HepG2 (cell line): ENCODE data around the gene PRKACG. TPM values are rescaled to one million over a fixed set of nuclear protein-coding genes. Genes with fewer than 3 reads are reported as not detected.

ENCODE experiments used
- ATAC-seq: fragments of 200-7000 bp; cut with Tn5 transposase; 3 replicates; pipeline ENCODE4 v1.9.1; 2020; ENCODE audit warnings: mild to moderate bottlenecking, moderate library complexity
- Bru-seq: library from RNA; stranded (reverse); fragments of 400-500 nt; gene quantifications from one replicate; lab custom pipeline; 2021; lab: Mats Ljungman, UMichigan
- BruChase-seq, 2 experiments: library from RNA; stranded (reverse); fragments of 400-500 nt; gene quantifications; one replicate each; lab custom pipeline; 2021; lab: Mats Ljungman, UMichigan
- BruUV-seq: library from RNA; stranded (reverse); fragments of 400-500 nt; replicated peaks from 2 replicates; lab custom pipeline; 2021; lab: Mats Ljungman, UMichigan
- CTCF ChIA-PET: fragments of 300-600 bp; formaldehyde crosslinking; extraction: SDS; loops from one replicate; lab custom pipeline; 2021; ENCODE audit warnings: low total read pairs, inconsistent platforms, low intra/inter-chr PET ratio; lab: Yijun Ruan, JAX
- POLR2A ChIA-PET: fragments of 350-600 bp; sonication (Branson Sonifier 250); formaldehyde crosslinking; loops from one replicate; lab custom pipeline; 2020; ENCODE audit warnings: antibody characterized with exemption, inconsistent platforms; lab: Yijun Ruan, JAX
- DNase-seq: peaks from one replicate; pipeline ENCODE4 v3.0.0-alpha.2; 2015; ENCODE audit warnings: low spot score
- FAIRE-seq: peaks from 3 replicates; lab custom pipeline; 2011; peaks lifted over from hg19 to GRCh38; lab: Jason Lieb, UNC
- H2AFZ ChIP-seq: one replicate; pipeline ENCODE4 v1.6.1; 2011; ENCODE audit warnings: low read length, inconsistent platforms
- H3K27ac ChIP-seq: fragments of 300-600 bp; 3 replicates; pipeline ENCODE4 v1.8.0; 2011; ENCODE audit warnings: mixed run types, mild to moderate bottlenecking, mixed read lengths, low read length, inconsistent platforms; ENCODE audit not compliant: insufficient read depth; ENCODE audit errors: extremely low read length
- H3K27me3 ChIP-seq, 2 experiments: fragments of 200-600 bp in 1 of 2; 2 replicates in 1 of 2; 3 replicates in 1 of 2; pipeline versions ENCODE4 v1.6.0 to v1.8.0; 2011; ENCODE audit warnings: low read length in 2 of 2, mild to moderate bottlenecking in 2 of 2, moderate library complexity in 2 of 2, inconsistent platforms in 1 of 2; ENCODE audit not compliant: insufficient read depth in 2 of 2, control insufficient read depth in 1 of 2
- H3K36me3 ChIP-seq, 2 experiments: fragments of 200-600 bp in 1 of 2; replicated peaks in 1 of 2; 2 replicates in 1 of 2; 3 replicates in 1 of 2; pipeline versions ENCODE4 v1.5.1 to v1.8.0; 2011; ENCODE audit warnings: low read length in 2 of 2, inconsistent platforms in 1 of 2; ENCODE audit not compliant: insufficient read depth in 2 of 2, control insufficient read depth in 1 of 2
- H3K4me1 ChIP-seq: 2 replicates; pipeline ENCODE4 v1.5.1; 2012; ENCODE audit warnings: low read length, inconsistent platforms; ENCODE audit not compliant: insufficient read depth
- H3K4me2 ChIP-seq: 2 replicates; pipeline ENCODE4 v1.6.0; 2011; ENCODE audit warnings: low read depth, low read length, inconsistent platforms
- H3K4me3 ChIP-seq, 3 experiments: fragments of 200-600 bp in 1 of 3; sonication (generic), shearing (Covaris generic) in 1 of 3; replicated peaks in 1 of 3; 2 replicates each; pipeline ENCODE4 v1.5.1; 2011 to 2016; ENCODE audit warnings: low read length in 3 of 3, inconsistent platforms in 2 of 3, low read depth in 2 of 3, mild to moderate bottlenecking in 2 of 3, control low read depth in 1 of 3, mixed read lengths in 1 of 3; ENCODE audit not compliant: insufficient read depth in 1 of 3
- H3K79me2 ChIP-seq: one replicate; pipeline ENCODE4 v1.6.1; 2011; ENCODE audit warnings: low read length, inconsistent platforms; ENCODE audit not compliant: insufficient read depth
- H3K9ac ChIP-seq: 2 replicates; pipeline ENCODE4 v1.6.0; 2011; ENCODE audit warnings: mild to moderate bottlenecking, low read depth, low read length, inconsistent platforms; ENCODE audit not compliant: insufficient read depth
- H3K9me3 ChIP-seq: 2 replicates; pipeline ENCODE4 v1.5.1; 2012; ENCODE audit warnings: mild to moderate bottlenecking, low read length
- H4K20me1 ChIP-seq: 2 replicates; pipeline ENCODE4 v1.6.0; 2011; ENCODE audit warnings: inconsistent platforms, mild to moderate bottlenecking, low read length, moderate library complexity; ENCODE audit not compliant: insufficient read depth
- MAFF ChIP-seq: IDR thresholded peaks from 2 replicates; pipeline ENCODE4 v1.6.1; 2011; ENCODE audit warnings: low read depth, low read length, improper control_type of control experiment
- MXD3 ChIP-seq: IDR thresholded peaks from 2 replicates; pipeline ENCODE4 v1.6.1; 2016; ENCODE audit warnings: mild to moderate bottlenecking, missing biosample characterization, missing genetic modification reagents
- MYNN ChIP-seq: sonication (generic); formaldehyde crosslinking; IDR thresholded peaks from 2 replicates; pipeline ENCODE4 v1.4.0; 2020; ENCODE audit warnings: mild to moderate bottlenecking, low read depth, missing genetic modification reagents
- PATZ1 ChIP-seq: sonication (generic); formaldehyde crosslinking; IDR thresholded peaks from 2 replicates; pipeline ENCODE4 v1.4.0; 2020; ENCODE audit warnings: missing genetic modification reagents
- SALL2 ChIP-seq: sonication (generic); formaldehyde crosslinking; IDR thresholded peaks from 2 replicates; pipeline ENCODE4 v1.8.1; 2023; ENCODE audit warnings: mild to moderate bottlenecking, missing genetic modification reagents, inconsistent platforms
- THYN1 ChIP-seq: sonication (generic); formaldehyde crosslinking; IDR thresholded peaks from 2 replicates; pipeline ENCODE4 v1.8.1; 2023; ENCODE audit warnings: low read depth, mild to moderate bottlenecking, moderate library complexity, missing genetic modification reagents, borderline replicate concordance
- ZBTB20 ChIP-seq: sonication (generic); formaldehyde crosslinking; IDR thresholded peaks from 2 replicates; pipeline ENCODE4 v1.8.1; 2023; ENCODE audit warnings: missing genetic modification reagents, low read depth, mild to moderate bottlenecking, borderline replicate concordance
- ZNF207 ChIP-seq: fragments of 450-650 bp; IDR thresholded peaks from 2 replicates; pipeline ENCODE4 v1.6.1; 2016; ENCODE audit warnings: antibody characterized with exemption, borderline replicate concordance
- ZNF263 ChIP-seq: sonication (generic); formaldehyde crosslinking; IDR thresholded peaks from 2 replicates; pipeline ENCODE4 v1.4.0; 2020; ENCODE audit warnings: missing genetic modification reagents
- ZNF564 ChIP-seq: sonication (generic); formaldehyde crosslinking; IDR thresholded peaks from 2 replicates; pipeline ENCODE4 v1.8.1; 2023; ENCODE audit warnings: mild to moderate bottlenecking, missing genetic modification reagents
- ZNF605 ChIP-seq: sonication (generic); formaldehyde crosslinking; IDR thresholded peaks from 2 replicates; pipeline ENCODE4 v1.8.0; 2022; ENCODE audit warnings: mild to moderate bottlenecking, missing genetic modification reagents
- ZNF766 ChIP-seq: sonication (generic); formaldehyde crosslinking; IDR thresholded peaks from 2 replicates; pipeline ENCODE4 v1.5.0; 2020; ENCODE audit warnings: missing genetic modification reagents, borderline replicate concordance
- ZNF777 ChIP-seq: sonication (generic); formaldehyde crosslinking; IDR thresholded peaks from 2 replicates; pipeline ENCODE4 v1.4.0; 2020; ENCODE audit warnings: missing genetic modification reagents
- WGBS: methylation state at CpG from one replicate; pipeline ENCODE4 v1.1.6; 2017; ENCODE audit warnings: low lambda C conversion rate; 5-methylcytosine and 5-hydroxymethylcytosine counted together
- in situ Hi-C: cut with HindIII; loops from 2 replicates; pipeline ENCODE4 v1.10.0; 2017; ENCODE audit warnings: low pct_unique_long_range_greater_than_20kb; ENCODE audit not compliant: extremely low pct_ligation_motif_present
- intact Hi-C: fragments of 100-400 bp; cut with micrococcal nuclease; formaldehyde crosslinking; loops from one replicate; pipeline ENCODE4 v1.10.0; 2022; ENCODE audit not compliant: unreplicated experiment
- long read RNA-seq, 2 experiments: library from RNA in 1 of 2; library from polyadenylated mRNA in 1 of 2; stranded (forward) in 1 of 2; unstranded in 1 of 2; transcript quantifications; one replicate each; pipeline ENCODE4 v2.0.0, GENCODE V29; 2019 to 2022
- polyA minus RNA-seq, 3 experiments: library from RNA; depleted of rRNA, polyadenylated mRNA; stranded (reverse); fragments of >200 nt; gene quantifications; 2 replicates each; pipeline ENCODE4 v1.2.3, GENCODE V29; 2011; ENCODE audit warnings: low replicate concordance in 1 of 3
- polyA plus RNA-seq, 8 experiments: library from polyadenylated mRNA; depleted of rRNA in 3 of 8; stranded (reverse) in 7 of 8; unstranded in 1 of 8; fragments of >200 nt; fragmentation: Illumina TruSeq in 4 of 8; extraction: Trizol in 4 of 8; gene quantifications; 2 replicates each; pipeline versions ENCODE4 v1.2.1 to v1.2.3, GENCODE V29; 2011 to 2016; ENCODE audit warnings: low read depth in 4 of 8, missing spikeins in 1 of 8, mixed read lengths in 1 of 8; ENCODE audit not compliant: insufficient read depth in 1 of 8
- total RNA-seq, 5 experiments: library from RNA; depleted of rRNA; stranded (reverse); fragments of >200 nt; fragmentation: Illumina TruSeq; extraction: Trizol; gene quantifications; 2 replicates each; pipeline ENCODE4 v1.2.3, GENCODE V29; 2016; ENCODE audit warnings: low read depth in 1 of 5

Gene PRKACG
- total RNA-seq (2016; rRNA removed; fragmentation: Illumina TruSeq; extraction: Trizol) (not detected in 2 replicates), polyA plus RNA-seq (2011; rRNA removed) (not detected in 2 replicates), polyA minus RNA-seq (2011; rRNA and poly(A)+ RNA removed; ENCODE audit: low replicate concordance) (not detected in 2 replicates), Bru-seq, nascent RNA (not detected), BruChase-seq, experiment 1, labeled RNA remaining after a 6-hour chase (not detected), BruChase-seq, experiment 2, labeled RNA remaining after a 2-hour chase (not detected)
- total RNA-seq (2016; cell fraction: cytosol; rRNA removed; fragmentation: Illumina TruSeq; extraction: Trizol; ENCODE audit: low read depth): not detected in 2 replicates
- total RNA-seq (2016; cell fraction: insoluble cytoplasmic fraction; rRNA removed; fragmentation: Illumina TruSeq; extraction: Trizol): not detected in 2 replicates
- total RNA-seq (2016; cell fraction: membrane; rRNA removed; fragmentation: Illumina TruSeq; extraction: Trizol): not detected in 2 replicates
- total RNA-seq (2016; cell fraction: nucleus; rRNA removed; fragmentation: Illumina TruSeq; extraction: Trizol): not detected in 2 replicates
- 0.03 TPM in 1 of 2 replicates, not detected in the other for polyA plus RNA-seq (2011; cell fraction: cytosol; rRNA removed)
- not detected in 2 replicates for polyA plus RNA-seq (2011; cell fraction: nucleus; rRNA removed)
- polyA plus RNA-seq (2012): not detected in 2 replicates
- not detected in 2 replicates for polyA plus RNA-seq (2016; cell fraction: cytosol; fragmentation: Illumina TruSeq; extraction: Trizol; ENCODE audit: low read depth)
- not detected in 2 replicates for polyA plus RNA-seq (2016; cell fraction: insoluble cytoplasmic fraction; fragmentation: Illumina TruSeq; extraction: Trizol; ENCODE audit: low read depth)
- not detected in 2 replicates for polyA plus RNA-seq (2016; cell fraction: membrane; fragmentation: Illumina TruSeq; extraction: Trizol; ENCODE audit: low read depth)
- not detected in 2 replicates for polyA plus RNA-seq (2016; cell fraction: nucleus; fragmentation: Illumina TruSeq; extraction: Trizol; ENCODE audit: insufficient read depth, low read depth)
- not detected in 2 replicates for polyA minus RNA-seq (2011; cell fraction: cytosol; rRNA and poly(A)+ RNA removed)
- polyA minus RNA-seq (2011; cell fraction: nucleus; rRNA and poly(A)+ RNA removed): not detected in 2 replicates
- long read RNA-seq, experiment 1: 0 reads
- long read RNA-seq, experiment 2: 0 reads

GRCh38 chr9:69014013-69014412 lies at the start of gene PRKACG:
Gene PRKACG, minus strand, starts transcription at chr9:69014113. Its CDS starts 21 bp downstream, at chr9:69014092.
- H2AFZ ChIP-seq: no peak within 1 kb of the TSS
- no peaks in the 10 kb centered on the region; a peak in 1 of 5 replicates for H3K27me3 ChIP-seq
- no peak for DNase-seq
- no peaks in the 10 kb centered on the region for H3K9me3 ChIP-seq
- in situ Hi-C loops: no loop called here
- TF ChIP-seq ZNF207 (no peak), ZBTB20 (no peak), MAFF (no peak), MYNN (CRISPR knock-in tag) (no peak), ZNF263 (CRISPR knock-in tag) (no peak), PATZ1 (no peak), ZNF766 (CRISPR knock-in tag) (no peak), ZNF777 (no peak), ZNF564 (CRISPR knock-in tag) (no peak), THYN1 (CRISPR knock-in tag) (no peak), MXD3 (no peak), SALL2 (CRISPR knock-in tag) (no peak), ZNF605 (CRISPR knock-in tag) (no peak)
- TF ChIP-seq, all 625 proteins: peak for 0
- no peaks in the 10 kb centered on the region for H3K4me1 ChIP-seq
- ChIA-PET POLR2A (no interaction called here), CTCF (no interaction called here)
- H3K27ac ChIP-seq: no peak within 1 kb of the TSS
- intact Hi-C loops: no loop called here
- no peak for ATAC-seq
- H3K36me3 ChIP-seq: no peaks in the 10 kb centered on the region
- no peak within 1 kb of the TSS for H3K9ac ChIP-seq
- no peaks in the 10 kb centered on the region for H4K20me1 ChIP-seq
- H3K4me3 ChIP-seq: no peak within 1 kb of the TSS
- H3K4me2 ChIP-seq: no peak within 1 kb of the TSS
- WGBS: 96% methylated on average over 19 of the region's 29 CpGs
- FAIRE-seq: no peak
- no peaks in the 10 kb centered on the region for H3K79me2 ChIP-seq
- no TSS peak for BruUV-seq
